Measurements from ENCODE around the gene TMEM123.

- TF ChIP-seq, protein P1, sequence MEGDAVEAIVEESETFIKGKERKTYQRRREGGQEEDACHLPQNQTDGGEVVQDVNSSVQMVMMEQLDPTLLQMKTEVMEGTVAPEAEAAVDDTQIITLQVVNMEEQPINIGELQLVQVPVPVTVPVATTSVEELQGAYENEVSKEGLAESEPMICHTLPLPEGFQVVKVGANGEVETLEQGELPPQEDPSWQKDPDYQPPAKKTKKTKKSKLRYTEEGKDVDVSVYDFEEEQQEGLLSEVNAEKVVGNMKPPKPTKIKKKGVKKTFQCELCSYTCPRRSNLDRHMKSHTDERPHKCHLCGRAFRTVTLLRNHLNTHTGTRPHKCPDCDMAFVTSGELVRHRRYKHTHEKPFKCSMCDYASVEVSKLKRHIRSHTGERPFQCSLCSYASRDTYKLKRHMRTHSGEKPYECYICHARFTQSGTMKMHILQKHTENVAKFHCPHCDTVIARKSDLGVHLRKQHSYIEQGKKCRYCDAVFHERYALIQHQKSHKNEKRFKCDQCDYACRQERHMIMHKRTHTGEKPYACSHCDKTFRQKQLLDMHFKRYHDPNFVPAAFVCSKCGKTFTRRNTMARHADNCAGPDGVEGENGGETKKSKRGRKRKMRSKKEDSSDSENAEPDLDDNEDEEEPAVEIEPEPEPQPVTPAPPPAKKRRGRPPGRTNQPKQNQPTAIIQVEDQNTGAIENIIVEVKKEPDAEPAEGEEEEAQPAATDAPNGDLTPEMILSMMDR (IDR thresholded peaks at IDR 0.05), result no peak
- no peak for TF ChIP-seq POLR2AphosphoS5 (IDR thresholded peaks at IDR 0.05)
Observed at GRCh38 chr11:102385085-102386007, 67.2 kb downstream of the TMEM123 start.

Data from sigmoid colon (tissue), 4 donors.